NB4 (cell line): ENCODE measurements around the gene SERPINB7.

Experiments
- DNase-seq: peaks from one replicate; pipeline ENCODE4 v3.0.0; 2010; ENCODE audit warnings: low read depth
- H3K4me3 ChIP-seq: one replicate; pipeline ENCODE4 v1.5.1; 2011; ENCODE audit warnings: mild to moderate bottlenecking, low read depth, low read length, moderate library complexity
- MYC ChIP-seq: IDR thresholded peaks from 2 replicates; pipeline ENCODE4 v1.6.1; 2011; ENCODE audit warnings: low read depth, low read length
- POLR2A ChIP-seq: IDR thresholded peaks from 2 replicates; pipeline ENCODE4 v1.6.1; 2011; ENCODE audit warnings: mild to moderate bottlenecking; ENCODE audit not compliant: insufficient read length; ENCODE audit errors: extremely low read depth
- TF ChIP-seq, protein P1 (sequence below): IDR thresholded peaks from 2 replicates; pipeline ENCODE4 v1.6.1; 2011; ENCODE audit warnings: low read depth, low read length
- TF ChIP-seq, protein P2 (sequence below): IDR thresholded peaks from one replicate; pipeline ENCODE4 v1.5.1; 2012; ENCODE audit warnings: low read depth, low read length

The SERPINB7 gene

GRCh38 chr18:63817441-63818051 is 42.3 kb downstream of the SERPINB7 start:
- TF ChIP-seq, protein P1, sequence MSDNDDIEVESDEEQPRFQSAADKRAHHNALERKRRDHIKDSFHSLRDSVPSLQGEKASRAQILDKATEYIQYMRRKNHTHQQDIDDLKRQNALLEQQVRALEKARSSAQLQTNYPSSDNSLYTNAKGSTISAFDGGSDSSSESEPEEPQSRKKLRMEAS: no peak
- no peak for TF ChIP-seq MYC
- no peak for TF ChIP-seq POLR2A
- TF ChIP-seq, protein P2, sequence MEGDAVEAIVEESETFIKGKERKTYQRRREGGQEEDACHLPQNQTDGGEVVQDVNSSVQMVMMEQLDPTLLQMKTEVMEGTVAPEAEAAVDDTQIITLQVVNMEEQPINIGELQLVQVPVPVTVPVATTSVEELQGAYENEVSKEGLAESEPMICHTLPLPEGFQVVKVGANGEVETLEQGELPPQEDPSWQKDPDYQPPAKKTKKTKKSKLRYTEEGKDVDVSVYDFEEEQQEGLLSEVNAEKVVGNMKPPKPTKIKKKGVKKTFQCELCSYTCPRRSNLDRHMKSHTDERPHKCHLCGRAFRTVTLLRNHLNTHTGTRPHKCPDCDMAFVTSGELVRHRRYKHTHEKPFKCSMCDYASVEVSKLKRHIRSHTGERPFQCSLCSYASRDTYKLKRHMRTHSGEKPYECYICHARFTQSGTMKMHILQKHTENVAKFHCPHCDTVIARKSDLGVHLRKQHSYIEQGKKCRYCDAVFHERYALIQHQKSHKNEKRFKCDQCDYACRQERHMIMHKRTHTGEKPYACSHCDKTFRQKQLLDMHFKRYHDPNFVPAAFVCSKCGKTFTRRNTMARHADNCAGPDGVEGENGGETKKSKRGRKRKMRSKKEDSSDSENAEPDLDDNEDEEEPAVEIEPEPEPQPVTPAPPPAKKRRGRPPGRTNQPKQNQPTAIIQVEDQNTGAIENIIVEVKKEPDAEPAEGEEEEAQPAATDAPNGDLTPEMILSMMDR: no peak
- no peak for DNase-seq
- H3K4me3 ChIP-seq: no peak overlapping the region

- DNase-seq: no peak
- TF ChIP-seq, protein P1: no peak
- TF ChIP-seq, protein P2: no peak
- TF ChIP-seq MYC (no peak), POLR2A (no peak)
- H3K4me3 ChIP-seq: no peak overlapping the region
These were observed 43.0 kb downstream of the SERPINB7 start for GRCh38 chr18:63818212-63818611.

DNA sequence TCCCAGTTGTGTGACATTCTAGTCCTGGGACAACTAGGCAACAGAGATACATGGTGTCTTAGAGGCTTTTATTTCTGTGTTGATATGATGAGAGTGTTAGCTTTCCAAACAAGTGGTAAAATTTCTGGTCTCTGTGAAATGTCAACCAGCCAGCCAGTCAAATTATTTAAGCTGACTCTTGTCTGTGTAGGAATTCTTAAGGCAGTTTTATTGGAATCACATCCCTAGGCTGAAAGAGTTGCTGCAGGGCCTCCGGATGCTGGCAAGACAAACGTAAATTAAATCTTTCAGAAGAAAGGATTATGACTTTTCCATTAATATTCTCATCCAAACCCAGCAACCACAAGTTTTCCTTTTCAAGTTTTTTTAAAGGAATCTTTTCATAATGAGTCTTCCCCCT is 44.6 kb downstream of the SERPINB7 start:
- no peak for DNase-seq
- TF ChIP-seq, protein P2: no peak
- TF ChIP-seq MYC (no peak), POLR2A (no peak)
- TF ChIP-seq, protein P1: no peak
- H3K4me3 ChIP-seq: no peak overlapping the region

DNA sequence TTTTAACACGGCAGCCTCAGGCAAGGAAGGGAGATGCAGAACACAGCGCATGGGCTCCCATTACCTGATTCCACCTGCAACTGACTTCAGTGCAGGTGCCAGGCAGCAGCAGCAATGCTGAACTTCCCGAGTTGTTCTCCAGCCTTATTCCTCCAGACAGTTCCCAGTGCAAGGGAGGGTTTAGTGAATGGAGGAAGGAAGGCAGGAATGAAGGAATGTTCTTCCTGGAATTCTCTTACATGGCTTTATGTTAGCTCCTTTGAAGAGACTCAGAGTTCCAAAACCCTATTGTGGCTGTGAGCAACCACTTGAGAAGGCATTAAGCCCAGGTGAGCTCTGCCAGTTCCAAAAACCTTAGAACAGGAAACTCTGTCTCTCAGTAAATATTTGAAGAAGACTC is 45.5 kb downstream of the SERPINB7 start:
- no peak for TF ChIP-seq POLR2A
- TF ChIP-seq MYC: no peak
- TF ChIP-seq, protein P1: no peak
- TF ChIP-seq, protein P2: no peak
- no peak overlapping the region for H3K4me3 ChIP-seq
- DNase-seq: no peak

DNA sequence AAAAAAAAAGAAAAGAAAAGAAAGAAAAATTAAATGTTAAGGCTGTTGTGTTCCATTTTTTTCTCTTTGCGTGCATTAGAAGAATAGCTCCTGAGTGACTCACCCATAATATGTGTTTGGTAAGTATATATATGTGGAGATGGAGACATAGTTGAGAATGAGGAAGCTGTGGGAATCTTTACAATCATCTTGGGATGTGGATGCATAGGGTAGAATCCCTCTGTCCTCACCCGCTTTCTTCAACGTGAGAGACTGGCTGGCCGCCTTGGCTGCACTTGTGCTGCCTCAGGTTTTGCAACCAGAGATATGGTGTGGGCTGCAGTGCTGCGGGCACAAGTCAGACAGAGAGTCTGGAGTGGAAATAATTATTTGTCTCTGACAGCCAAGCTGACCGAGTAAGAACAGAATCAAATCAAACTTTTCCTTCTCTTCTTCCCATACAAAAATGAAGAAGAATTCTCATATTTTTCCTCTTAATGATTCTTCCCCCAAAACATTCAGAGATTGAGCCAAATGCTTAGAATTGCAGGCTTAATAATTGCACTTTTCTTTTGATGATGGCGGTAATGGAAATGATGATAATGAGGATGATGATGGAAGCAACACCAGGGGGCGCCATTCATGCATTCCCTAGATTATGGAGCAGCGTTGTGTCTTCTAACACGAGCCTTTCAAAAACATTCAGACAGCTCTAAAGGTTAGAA is 48.5 kb downstream of the SERPINB7 start:
- peak; percentile 83 for DNase-seq
- no peak overlapping the region for H3K4me3 ChIP-seq
- TF ChIP-seq, protein P1: no peak
- TF ChIP-seq, protein P2: peak; percentile 49
